Endothelial cell of umbilical vein (primary cell): ENCODE results near the gene DCAF11. TPM values are rescaled to one million over a fixed set of nuclear protein-coding genes. Genes with fewer than 3 reads are reported as not detected.

Source experiments
- BruUV-seq: library from RNA; stranded (reverse); fragments of 400-500 nt; replicated peaks from 2 replicates; lab custom pipeline; 2021; lab: Mats Ljungman, UMichigan
- CTCF ChIA-PET: fragments of 300-600, 350-600 bp; sonication (Branson Sonifier 250); formaldehyde crosslinking; loops from one replicate; lab custom pipeline; 2021; ENCODE audit warnings: antibody characterized with exemption, inconsistent platforms; lab: Charles Lee
- POLR2A ChIA-PET: fragments of 300-600, 350-600 bp; sonication (Branson Sonifier 250); formaldehyde crosslinking; loops from one replicate; lab custom pipeline; 2021; ENCODE audit warnings: antibody characterized with exemption, inconsistent platforms; lab: Charles Lee
- DNase-seq: peaks from one replicate; pipeline ENCODE4 v3.0.0-alpha.2; 2011; ENCODE audit warnings: low read depth, low spot score
- FAIRE-seq: peaks from 2 replicates; lab custom pipeline; 2011; peaks lifted over from hg19 to GRCh38; lab: Jason Lieb, UNC
- H2AFZ ChIP-seq: 2 replicates; pipeline ENCODE4 v1.6.0; 2012; ENCODE audit warnings: low read depth, low read length, control low read depth, inconsistent platforms
- H3K27ac ChIP-seq: 2 replicates; pipeline ENCODE4 v1.5.1; 2011; ENCODE audit warnings: low read depth, mild to moderate bottlenecking, control low read depth, low read length, moderate library complexity; ENCODE audit not compliant: insufficient read depth
- H3K27me3 ChIP-seq, 2 experiments: 2 replicates each; pipeline versions ENCODE4 v1.6.0 to v1.6.1; 2011; ENCODE audit warnings: low read length in 2 of 2, mixed read lengths in 1 of 2; ENCODE audit not compliant: control insufficient read depth in 2 of 2, insufficient read depth in 2 of 2
- H3K36me3 ChIP-seq, 2 experiments: 2 replicates in 1 of 2; 3 replicates in 1 of 2; pipeline ENCODE4 v1.5.1; 2011; ENCODE audit warnings: low read length in 2 of 2, mild to moderate bottlenecking in 1 of 2, moderate library complexity in 1 of 2; ENCODE audit not compliant: control insufficient read depth in 2 of 2, insufficient read depth in 2 of 2; ENCODE audit errors: extremely low read depth in 1 of 2
- H3K4me1 ChIP-seq: 3 replicates; pipeline ENCODE4 v1.5.1; 2011; ENCODE audit warnings: mild to moderate bottlenecking, low read length; ENCODE audit not compliant: control insufficient read depth, insufficient read depth; ENCODE audit errors: extremely low read depth
- H3K4me2 ChIP-seq: 2 replicates; pipeline ENCODE4 v1.6.1; 2011; ENCODE audit warnings: low read length, control low read depth, mixed read lengths; ENCODE audit not compliant: insufficient read depth
- H3K4me3 ChIP-seq, 3 experiments: fragments of 200-600 bp in 1 of 3; sonication (generic), shearing (Covaris generic) in 1 of 3; replicated peaks in 1 of 3; 2 replicates each; pipeline ENCODE4 v1.5.1; 2011 to 2016; ENCODE audit warnings: control low read depth in 3 of 3, low read length in 3 of 3, mild to moderate bottlenecking in 2 of 3, inconsistent platforms in 1 of 3, low read depth in 1 of 3, moderate library complexity in 1 of 3; ENCODE audit not compliant: insufficient read depth in 1 of 3
- H3K79me2 ChIP-seq: 2 replicates; pipeline ENCODE4 v1.6.0; 2012; ENCODE audit warnings: low read length, inconsistent platforms; ENCODE audit not compliant: control insufficient read depth, insufficient read depth
- H3K9ac ChIP-seq: replicated peaks from 2 replicates; pipeline ENCODE3; 2011; ENCODE audit warnings: low read length, control low read depth; ENCODE audit not compliant: insufficient read depth; ENCODE audit errors: extremely low read depth
- H3K9me1 ChIP-seq: replicated peaks from 3 replicates; pipeline ENCODE4 v1.6.0; 2011; ENCODE audit warnings: mild to moderate bottlenecking, low read length; ENCODE audit not compliant: control insufficient read depth, insufficient read depth; ENCODE audit errors: extremely low read depth
- H3K9me3 ChIP-seq: replicated peaks from 2 replicates; pipeline ENCODE4 v1.5.1; 2012; ENCODE audit warnings: low read length, inconsistent platforms; ENCODE audit not compliant: control insufficient read depth, insufficient read depth
- H4K20me1 ChIP-seq: replicated peaks from 2 replicates; pipeline ENCODE3; 2011; ENCODE audit warnings: mild to moderate bottlenecking, low read length; ENCODE audit not compliant: control insufficient read depth, insufficient read depth; ENCODE audit errors: extremely low read depth
- EZH2 ChIP-seq: IDR thresholded peaks from 2 replicates; pipeline ENCODE4 v1.6.1; 2012; ENCODE audit warnings: borderline replicate concordance, low read depth, mild to moderate bottlenecking, moderate library complexity, low read length, inconsistent platforms; ENCODE audit not compliant: severe bottlenecking
- FOS ChIP-seq: IDR thresholded peaks from 2 replicates; pipeline ENCODE4 v1.6.1; 2011; ENCODE audit warnings: mild to moderate bottlenecking, low read length, moderate library complexity, borderline replicate concordance; ENCODE audit not compliant: insufficient read depth
- GATA2 ChIP-seq: IDR thresholded peaks from 2 replicates; pipeline ENCODE4 v1.7.0; 2011; ENCODE audit warnings: low read depth, mild to moderate bottlenecking, moderate library complexity, mixed read lengths, low read length; ENCODE audit not compliant: insufficient read length, insufficient read depth
- JUN ChIP-seq: IDR thresholded peaks from 2 replicates; pipeline ENCODE4 v1.6.1; 2011; ENCODE audit warnings: borderline replicate concordance, low read depth; ENCODE audit not compliant: insufficient read length, insufficient read depth
- MYC ChIP-seq: IDR thresholded peaks from one replicate; pipeline ENCODE4 v1.6.1; 2011; ENCODE audit warnings: mild to moderate bottlenecking, low read depth, low read length
- POLR2A ChIP-seq: IDR thresholded peaks from 2 replicates; pipeline ENCODE4 v1.6.1; 2012; ENCODE audit warnings: low read depth, mild to moderate bottlenecking, control low read depth, low read length
- POLR2AphosphoS5 ChIP-seq: IDR thresholded peaks from 2 replicates; pipeline ENCODE4 v1.6.1; 2012; ENCODE audit warnings: low read depth, mild to moderate bottlenecking, control low read depth, low read length, moderate library complexity; ENCODE audit not compliant: insufficient read depth
- dilution Hi-C: fragments of 300-500 bp; cut with MboI; formaldehyde crosslinking; loops from one replicate; pipeline ENCODE4 v1.15.0; 2019; ENCODE audit warnings: low sequenced_read_pairs; ENCODE audit not compliant: extremely low pct_ligation_motif_present
- intact Hi-C: fragments of 100-400 bp; cut with micrococcal nuclease; formaldehyde crosslinking; loops from one replicate; pipeline ENCODE4 v1.10.0; 2022
- polyA plus RNA-seq, 4 experiments: library from polyadenylated mRNA; depleted of rRNA in 3 of 4; stranded (reverse) in 3 of 4; unstranded in 1 of 4; fragments of >200 nt; gene quantifications; 2 replicates each; pipeline versions ENCODE4 v1.2.1 to v1.2.3, GENCODE V29; 2011 to 2012; ENCODE audit warnings: missing spikeins in 1 of 4
- total RNA-seq: library from RNA; stranded (reverse); gene quantifications from 2 replicates; pipeline ENCODE4 v1.2.3, GENCODE V29; 2021
- TF ChIP-seq, protein P1 (sequence below), 2 donors: IDR thresholded peaks; 1 replicate in 1 of 2; 2 replicates in 1 of 2; pipeline ENCODE4 v1.5.1; 2011; ENCODE audit warnings: low read length in 2 of 2, mild to moderate bottlenecking in 2 of 2, moderate library complexity in 2 of 2, control low read depth in 1 of 2, inconsistent platforms in 1 of 2, low read depth in 1 of 2; ENCODE audit not compliant: insufficient read depth in 1 of 2; ENCODE audit errors: extremely low read depth in 1 of 2
- TF ChIP-seq, protein P2 (sequence below): IDR thresholded peaks from 2 replicates; pipeline ENCODE4 v1.6.1; 2011; ENCODE audit not compliant: insufficient read depth, insufficient read length

The DCAF11 gene
- total and polyA plus RNA-seq, 2 donors (not counting 3 experiments of a cell fraction or from before 2014, with no cell fraction given), result 37.3 to 38.5 TPM

DNA sequence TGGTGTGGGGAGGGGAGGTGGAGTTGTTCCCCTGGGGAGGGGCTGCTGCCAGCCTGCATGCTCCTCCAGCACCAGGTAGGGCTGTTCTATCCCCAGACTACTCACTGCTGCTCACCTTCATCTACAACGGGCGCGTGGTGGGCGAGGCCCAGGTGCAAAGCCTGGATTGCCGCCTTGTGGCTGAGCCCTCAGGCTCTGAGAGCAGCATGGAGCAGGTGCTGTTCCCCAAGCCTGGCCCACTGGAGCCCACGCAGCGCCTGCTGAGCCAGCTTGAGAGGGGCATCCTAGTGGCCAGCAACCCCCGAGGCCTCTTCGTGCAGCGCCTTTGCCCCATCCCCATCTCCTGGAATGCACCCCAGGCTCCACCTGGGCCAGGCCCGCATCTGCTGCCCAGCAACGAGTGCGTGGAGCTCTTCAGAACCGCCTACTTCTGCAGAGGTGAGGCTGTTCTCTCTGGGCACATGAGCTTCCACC is 50.0 kb downstream of the DCAF11 start:
- Histone ChIP-seq H3K4me3 (no peak overlapping the region), H3K9me1 (no peaks in the 10 kb centered on the region), H3K27me3 (no peaks in the 10 kb centered on the region), H2AFZ (no peak overlapping the region), H3K27ac (no peak overlapping the region), H4K20me1 (no peaks in the 10 kb centered on the region), H3K4me2 (no peak overlapping the region), H3K79me2 (peaks cover 9% of the 10 kb centered on the region), H3K9ac (no peak overlapping the region), H3K36me3 (peaks cover 25 to 46% of the 10 kb centered on the region in 2 experiments), H3K4me1 (peaks cover 16% of the 10 kb centered on the region), H3K9me3 (no peaks in the 10 kb centered on the region)
- ChIA-PET CTCF (no interaction called here), POLR2A (interaction anchor here (1.2 kb wide), 1 partner anchor 22 kb away, joined by 3 read pairs; no protein-coding TSS in a partner anchor)
- TF ChIP-seq POLR2A (no peak), FOS (no peak), GATA2 (no peak), MYC (no peak), EZH2 (no peak), JUN (no peak), POLR2AphosphoS5 (no peak)
- TF ChIP-seq, protein P1, sequence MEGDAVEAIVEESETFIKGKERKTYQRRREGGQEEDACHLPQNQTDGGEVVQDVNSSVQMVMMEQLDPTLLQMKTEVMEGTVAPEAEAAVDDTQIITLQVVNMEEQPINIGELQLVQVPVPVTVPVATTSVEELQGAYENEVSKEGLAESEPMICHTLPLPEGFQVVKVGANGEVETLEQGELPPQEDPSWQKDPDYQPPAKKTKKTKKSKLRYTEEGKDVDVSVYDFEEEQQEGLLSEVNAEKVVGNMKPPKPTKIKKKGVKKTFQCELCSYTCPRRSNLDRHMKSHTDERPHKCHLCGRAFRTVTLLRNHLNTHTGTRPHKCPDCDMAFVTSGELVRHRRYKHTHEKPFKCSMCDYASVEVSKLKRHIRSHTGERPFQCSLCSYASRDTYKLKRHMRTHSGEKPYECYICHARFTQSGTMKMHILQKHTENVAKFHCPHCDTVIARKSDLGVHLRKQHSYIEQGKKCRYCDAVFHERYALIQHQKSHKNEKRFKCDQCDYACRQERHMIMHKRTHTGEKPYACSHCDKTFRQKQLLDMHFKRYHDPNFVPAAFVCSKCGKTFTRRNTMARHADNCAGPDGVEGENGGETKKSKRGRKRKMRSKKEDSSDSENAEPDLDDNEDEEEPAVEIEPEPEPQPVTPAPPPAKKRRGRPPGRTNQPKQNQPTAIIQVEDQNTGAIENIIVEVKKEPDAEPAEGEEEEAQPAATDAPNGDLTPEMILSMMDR (IDR thresholded peaks at IDR 0.05; ENCODE audit: extremely low read depth in 1 of 2, insufficient read depth in 1 of 2, low read depth in 1 of 2, low read length in 2 of 2), result no peak
- TF ChIP-seq, protein P2, sequence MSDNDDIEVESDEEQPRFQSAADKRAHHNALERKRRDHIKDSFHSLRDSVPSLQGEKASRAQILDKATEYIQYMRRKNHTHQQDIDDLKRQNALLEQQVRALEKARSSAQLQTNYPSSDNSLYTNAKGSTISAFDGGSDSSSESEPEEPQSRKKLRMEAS, result no peak
- dilution Hi-C loops (no loop called here), intact Hi-C loops (no loop called here)
- no peak for FAIRE-seq
- no TSS peak for BruUV-seq
- DNase-seq, result no peak
